Stimulated activated CD4-positive, alpha-beta T cell treated with anti-CD3 and anti-CD28 coated beads, Interleukin-4, amount 100 ng/mL, for 24 hours (primary cell): Measurements from ENCODE around the gene USP37.

ENCODE experiments used
- DNase-seq: peaks from one replicate; pipeline ENCODE4 v3.0.0-alpha.2; 2020

USP37 gene

DNA sequence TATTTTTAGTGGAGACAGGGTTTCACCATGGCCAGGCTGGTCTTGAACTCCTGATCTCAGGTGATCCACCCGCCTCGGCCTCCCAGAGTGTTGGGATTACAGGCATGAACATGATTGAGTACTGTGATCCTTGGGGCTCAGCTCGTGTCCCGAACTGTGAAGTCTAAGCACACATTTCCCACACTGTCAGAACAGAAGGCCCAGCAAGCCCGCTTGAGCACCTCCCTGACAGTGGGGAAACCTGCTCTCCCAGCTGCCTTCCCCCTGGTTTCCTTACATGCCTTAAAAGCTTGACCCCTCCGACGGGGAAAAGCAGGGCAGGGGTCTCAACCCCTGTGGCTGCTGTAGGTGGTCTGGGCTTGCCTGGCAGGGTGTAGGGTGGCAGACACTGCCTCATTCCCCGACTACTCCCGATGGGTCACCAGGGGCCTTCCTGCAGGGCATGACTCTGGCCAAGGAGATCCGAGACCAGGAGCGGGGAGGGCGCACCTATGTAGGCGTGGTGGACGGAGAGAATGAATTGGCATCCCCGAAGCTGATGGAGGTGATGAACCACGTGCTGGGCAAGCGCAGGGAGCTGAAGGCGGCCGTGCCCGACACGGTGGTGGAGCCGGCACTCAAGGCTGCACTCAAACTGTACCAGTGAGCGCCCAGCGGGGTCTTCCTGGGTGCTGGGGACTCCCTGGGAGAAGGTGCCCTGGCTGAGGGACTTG is 139.1 kb downstream of the USP37 start:
- no peak for DNase-seq

DNA sequence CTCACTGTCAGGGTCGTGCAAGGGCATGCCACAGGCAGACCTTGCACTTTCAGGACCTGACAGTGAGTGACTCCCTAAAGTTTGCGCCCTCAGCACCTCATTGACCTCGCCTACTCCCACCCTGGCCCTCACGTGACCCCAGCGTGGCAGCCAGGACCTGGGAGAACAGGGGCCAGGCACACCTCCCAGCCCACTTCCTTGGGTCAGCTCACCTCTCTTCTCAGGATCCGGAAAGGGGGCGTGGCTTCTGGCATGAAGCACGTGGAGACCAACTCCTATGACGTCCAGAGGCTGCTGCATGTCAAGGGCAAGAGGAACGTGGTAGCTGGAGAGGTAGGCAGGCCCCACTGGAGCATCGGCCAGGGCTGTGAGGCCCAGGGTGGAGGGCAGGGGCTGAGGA is 140.4 kb downstream of the USP37 start:
- DNase-seq = no peak

DNA sequence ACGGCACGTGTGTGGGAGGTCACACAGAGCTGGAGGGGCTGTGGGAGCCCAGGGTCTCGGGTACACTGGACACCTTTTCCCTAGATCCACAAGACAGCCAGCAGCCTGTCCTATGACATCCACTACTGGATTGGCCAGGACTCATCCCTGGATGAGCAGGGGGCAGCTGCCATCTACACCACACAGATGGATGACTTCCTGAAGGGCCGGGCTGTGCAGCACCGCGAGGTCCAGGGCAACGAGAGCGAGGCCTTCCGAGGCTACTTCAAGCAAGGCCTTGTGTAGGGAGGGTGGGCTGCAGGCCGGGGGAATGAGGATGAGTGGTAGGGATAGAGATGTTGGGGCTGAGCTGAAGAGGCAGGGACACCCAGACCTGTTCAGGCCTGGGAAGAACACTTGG is 142.6 kb downstream of the USP37 start:
- DNase-seq = no peak

DNA sequence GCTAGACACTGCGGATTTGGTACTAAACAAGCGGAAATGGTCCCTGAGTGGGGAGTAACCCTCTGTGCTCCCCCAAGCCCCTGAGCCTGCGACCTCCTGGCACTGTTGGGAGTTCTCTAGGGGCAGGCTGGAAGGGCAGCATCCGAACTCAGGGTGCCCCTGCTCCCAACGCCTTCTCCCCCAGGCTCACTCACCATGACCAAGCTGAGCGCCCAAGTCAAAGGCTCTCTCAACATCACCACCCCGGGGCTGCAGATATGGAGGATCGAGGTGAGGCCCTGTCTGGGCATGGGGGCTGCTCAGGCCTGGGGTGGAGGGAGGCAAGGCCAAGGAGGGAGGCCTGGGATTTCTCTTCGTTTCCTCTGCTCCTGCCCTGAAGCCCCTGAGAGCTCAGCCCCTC is 144.6 kb downstream of the USP37 start:
- DNase-seq = no peak

DNA sequence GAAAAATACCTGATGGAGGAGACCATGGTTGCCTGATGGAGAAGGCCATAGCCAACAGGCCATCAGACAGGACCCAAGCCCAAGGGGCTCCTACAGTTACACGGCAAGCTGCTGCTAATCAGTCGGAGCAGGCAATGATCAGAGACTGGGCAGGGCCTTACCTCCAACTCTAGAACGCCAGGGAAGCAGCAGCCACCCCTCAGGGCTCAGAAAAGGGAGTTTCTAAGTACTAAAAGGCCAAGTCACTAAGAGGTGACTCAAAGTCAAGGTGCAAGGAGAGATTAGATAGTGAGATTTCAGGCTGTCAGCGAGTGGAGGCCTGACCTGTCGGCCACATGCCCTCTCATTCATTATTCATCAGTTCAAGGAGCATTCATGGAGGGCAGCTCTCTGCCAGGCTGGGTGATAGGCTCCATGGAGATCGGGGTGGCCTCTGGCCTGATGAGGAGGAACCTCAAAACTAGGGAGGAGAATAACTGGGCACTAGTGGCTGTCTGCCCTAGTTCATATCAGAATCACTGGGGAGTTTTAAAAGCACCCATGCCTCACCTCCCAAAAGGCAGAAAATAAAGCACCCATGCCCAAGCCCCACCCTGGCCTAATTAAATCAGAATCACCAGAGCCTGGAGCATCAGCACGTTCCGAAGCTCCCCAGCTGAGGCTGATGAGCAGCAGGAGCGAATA is 145.6 kb downstream of the USP37 start:
- DNase-seq = no peak

DNA sequence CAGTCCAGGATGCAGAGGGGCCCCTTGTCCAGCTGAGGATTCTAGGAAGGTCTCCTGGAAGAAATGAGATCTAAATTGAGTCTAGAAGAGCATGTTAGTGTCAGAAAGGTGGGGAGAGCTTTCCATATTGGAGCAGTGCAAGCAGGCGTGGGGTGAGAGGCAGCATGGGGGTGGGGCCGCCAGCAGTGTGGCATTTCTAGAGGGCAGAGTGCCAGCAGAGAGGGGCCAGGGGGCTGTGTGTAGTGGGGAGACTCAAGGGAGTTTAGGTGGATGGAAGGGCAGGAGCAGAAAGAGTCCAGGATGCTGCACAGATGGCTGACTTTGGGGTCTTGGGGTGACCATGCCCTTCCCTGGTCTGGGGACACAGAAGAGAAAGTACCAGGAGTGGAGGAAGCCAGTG is 147.1 kb downstream of the USP37 start:
- DNase-seq = no peak

DNA sequence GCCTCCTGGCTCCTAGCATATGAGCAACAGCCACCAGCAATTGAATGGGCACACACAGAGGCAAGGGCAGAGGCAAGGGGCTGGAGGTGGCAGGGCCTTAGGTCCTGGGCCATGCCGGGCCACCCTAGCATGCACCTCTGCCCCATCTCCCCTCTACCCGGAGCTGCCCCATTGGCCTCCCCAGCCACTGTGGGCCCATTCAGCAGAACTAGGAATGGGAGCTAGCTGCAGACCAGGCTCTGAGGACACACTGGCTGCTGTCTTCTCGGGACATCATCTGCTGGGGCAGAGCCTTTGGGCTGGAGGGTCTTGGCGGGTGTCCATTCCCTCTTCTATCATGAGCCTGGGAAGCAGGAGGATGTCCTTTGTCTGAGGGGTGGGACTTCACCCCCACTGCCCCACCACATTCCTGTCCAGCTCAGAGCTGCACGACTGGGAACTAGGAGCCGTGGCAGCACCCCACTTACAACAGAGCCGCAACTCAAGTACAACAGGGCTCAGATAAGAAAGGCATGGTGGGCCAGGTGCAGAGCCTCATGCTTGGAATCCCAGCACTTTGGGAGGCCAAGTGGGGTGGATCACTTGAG is 148.4 kb downstream of the USP37 start:
- DNase-seq = no peak

DNA sequence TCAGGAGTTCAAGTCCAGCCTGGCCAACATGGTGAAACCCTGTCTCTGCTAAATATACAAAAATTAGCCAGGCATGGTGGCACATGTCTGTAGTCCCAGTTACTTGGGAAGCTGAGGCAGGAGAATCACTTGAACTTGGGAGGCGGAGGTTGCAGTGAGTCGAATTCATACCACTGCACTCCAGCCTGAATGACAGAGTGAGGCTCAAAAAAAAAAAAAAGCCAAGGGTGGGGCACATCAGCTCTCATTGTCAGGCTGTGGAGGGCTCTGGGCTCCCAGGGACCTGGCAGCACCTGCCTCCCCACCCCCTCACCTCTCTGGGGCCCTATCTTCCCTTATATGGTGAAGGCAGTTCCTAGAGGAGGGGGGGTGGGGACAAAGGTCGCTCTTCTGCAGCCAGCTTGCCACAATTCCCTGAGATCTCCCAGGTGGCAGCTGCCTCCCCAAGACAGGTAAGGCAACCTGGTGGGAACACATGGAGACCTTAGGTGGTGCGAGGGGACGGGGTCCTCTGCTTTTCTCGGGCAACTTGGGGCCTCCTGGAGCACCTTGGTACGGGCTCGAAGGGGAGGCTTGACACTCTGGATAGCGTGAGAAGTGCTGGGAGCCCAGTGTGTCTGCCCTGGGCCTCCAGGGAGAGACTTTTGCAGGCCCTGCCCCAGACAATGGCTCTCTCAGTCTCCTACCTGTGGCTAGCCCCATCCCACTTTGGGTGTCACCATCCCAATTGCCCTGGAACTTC is 149.3 kb downstream of the USP37 start, which contains the start of gene VIL1:
Gene VIL1, plus strand, starts transcription at position 407 of the 742 bp plus-strand sequence. CDS start 4,656 bp downstream, outside the sequence.
- no peak for DNase-seq

DNA sequence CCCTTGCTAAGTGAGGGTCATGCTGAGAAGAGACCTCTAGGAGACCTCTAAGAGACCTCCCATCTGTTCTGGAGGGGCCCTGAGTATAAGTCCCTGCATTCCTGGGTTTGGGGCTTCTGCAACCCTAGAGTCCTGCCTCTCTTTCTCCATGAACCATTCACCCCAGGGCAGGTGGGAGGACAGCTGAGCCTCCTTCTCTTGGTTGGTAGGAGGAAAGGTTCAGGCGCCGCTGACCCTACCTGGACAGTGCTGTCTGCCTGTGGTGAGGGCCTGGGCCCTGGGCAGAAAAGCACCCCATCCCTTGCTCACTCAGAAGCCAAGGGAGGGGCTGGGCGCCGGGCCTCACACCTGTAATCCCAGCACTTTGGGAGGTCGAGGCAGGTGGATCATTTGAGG is 149.8 kb downstream of the USP37 start:
- no peak for DNase-seq

DNA sequence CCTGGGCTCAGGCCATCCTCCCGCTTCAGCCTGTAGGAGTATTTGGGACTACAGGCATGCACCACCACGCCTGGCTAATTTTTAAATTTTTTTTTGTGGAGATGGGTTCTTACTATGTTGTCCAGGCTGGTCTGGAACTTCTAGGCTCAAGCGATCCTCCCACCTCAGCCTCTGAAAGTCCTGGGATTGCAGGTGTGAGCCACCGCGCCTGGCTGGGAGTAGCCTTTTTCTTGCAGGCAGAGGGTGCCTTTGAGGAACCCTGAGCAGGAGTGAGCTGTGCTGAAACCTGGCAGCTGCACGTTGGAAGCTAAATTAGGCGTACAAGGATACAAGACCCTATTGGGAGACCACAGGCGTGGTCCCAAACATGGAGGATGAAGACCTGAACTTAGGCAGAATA is 160.4 kb downstream of the USP37 start:
- no peak for DNase-seq

DNA sequence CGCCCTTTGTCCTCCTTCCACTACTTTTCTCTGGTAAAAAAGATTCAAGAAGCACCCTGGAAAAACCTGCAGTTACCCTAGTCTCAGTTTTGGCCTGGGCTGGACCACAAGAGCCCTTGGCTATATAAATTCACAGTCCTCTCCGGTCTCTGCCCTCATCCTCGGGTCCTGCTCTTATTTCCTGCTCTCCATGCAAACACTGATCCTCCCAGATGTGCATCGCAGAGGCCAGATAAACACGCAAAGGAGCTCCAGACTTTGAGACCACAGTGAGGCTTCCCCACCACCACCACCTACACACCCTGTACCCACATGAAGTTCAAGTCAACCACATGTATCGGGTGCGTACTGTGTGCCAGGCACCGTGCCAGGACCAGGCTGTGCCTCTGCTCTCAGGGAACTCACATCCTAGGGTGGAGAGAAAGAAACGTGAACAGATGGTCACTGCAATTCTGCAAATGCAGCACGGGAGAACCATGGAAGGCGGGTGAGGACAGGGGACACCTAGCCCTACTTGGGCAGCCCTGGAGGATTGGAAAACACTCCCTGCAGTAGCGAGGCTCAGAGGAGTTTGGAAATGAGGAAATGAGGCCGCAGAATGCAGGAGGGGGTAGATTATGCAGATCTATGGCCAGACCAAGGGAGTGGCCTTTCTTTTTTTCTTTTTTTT is 161.1 kb downstream of the USP37 start:
- peak; percentile 67 for DNase-seq

DNA sequence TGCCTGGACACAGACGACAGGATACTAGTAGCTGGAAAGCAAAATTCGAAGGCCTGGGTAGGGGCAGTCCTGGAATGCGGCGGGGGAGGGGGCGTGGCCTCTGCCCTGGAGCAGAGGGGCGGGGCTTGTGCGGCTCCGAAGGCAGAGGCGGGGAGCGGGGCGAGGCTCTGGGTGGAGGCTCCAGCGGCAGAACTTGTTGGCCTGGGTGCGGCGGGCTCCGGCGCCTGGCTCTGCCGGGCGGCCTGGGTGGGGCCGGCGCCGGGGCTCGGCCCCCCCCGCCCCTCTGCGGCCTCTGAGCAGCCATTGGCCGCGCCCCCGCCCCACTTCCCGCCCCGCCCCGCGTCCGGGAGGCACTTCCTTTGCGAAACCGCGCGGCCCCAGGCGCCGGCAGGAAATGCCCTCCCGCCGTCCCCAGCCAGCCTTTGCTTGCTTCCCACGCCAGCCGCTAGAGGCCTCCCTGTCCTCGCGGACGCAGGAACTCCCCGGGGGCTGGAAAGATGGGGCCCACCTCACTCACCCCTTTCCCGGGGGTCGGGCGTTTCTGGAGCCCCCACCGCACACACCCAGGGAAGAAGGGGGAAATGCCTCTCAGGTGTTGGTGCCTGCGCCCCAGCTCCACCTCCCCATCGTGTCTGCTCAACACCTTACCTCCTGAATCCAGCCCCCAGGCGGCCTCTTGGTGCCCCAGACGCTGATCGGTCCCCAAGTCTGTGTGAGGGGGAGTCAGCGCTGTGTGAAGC is 161.8 kb downstream of the USP37 start:
- DNase-seq = peak; percentile 91

DNA sequence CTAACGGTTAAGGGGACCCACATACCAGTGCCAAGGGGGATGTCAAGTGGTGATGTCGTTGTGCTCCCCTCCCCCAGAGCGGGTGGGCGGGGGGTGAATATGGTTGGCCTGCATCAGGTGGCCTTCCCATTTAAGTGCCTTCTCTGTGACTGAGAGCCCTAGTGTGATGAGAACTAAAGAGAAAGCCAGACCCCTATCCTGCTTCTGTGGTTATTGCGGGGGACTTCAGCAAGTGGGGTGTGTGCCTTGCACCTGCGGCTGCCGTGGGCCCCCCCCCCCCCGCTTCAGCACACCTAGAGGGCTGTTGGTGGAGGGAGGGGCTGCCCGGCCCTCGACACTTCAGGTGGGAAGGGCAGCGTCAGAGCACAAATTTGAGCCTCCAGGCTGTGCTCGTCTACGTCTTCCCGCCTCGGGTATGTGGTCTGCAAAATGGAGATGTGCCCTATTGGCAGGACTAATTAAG is 162.4 kb downstream of the USP37 start:
- DNase-seq = no peak

DNA sequence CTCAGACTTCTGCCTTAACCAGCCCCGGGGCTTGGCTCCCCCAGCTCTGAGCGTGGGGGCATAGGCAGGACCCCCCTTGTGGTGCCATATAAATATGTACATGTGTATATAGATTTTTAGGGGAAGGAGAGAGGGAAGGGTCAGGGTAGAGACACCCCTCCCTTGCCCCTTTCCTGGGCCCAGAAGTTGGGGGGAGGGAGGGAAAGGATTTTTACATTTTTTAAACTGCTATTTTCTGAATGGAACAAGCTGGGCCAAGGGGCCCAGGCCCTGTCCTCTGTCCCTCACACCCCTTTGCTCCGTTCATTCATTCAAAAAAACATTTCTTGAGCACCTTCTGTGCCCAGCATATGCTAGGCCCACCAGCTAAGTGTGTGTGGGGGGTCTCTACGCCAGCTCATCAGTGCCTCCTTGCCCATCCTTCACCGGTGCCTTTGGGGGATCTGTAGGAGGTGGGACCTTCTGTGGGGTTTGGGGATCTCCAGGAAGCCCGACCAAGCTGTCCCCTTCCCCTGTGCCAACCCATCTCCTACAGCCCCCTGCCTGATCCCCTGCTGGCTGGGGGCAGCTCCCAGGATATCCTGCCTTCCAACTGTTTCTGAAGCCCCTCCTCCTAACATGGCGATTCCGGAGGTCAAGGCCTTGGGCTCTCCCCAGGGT is 162.9 kb downstream of the USP37 start:
- no peak for DNase-seq

DNA sequence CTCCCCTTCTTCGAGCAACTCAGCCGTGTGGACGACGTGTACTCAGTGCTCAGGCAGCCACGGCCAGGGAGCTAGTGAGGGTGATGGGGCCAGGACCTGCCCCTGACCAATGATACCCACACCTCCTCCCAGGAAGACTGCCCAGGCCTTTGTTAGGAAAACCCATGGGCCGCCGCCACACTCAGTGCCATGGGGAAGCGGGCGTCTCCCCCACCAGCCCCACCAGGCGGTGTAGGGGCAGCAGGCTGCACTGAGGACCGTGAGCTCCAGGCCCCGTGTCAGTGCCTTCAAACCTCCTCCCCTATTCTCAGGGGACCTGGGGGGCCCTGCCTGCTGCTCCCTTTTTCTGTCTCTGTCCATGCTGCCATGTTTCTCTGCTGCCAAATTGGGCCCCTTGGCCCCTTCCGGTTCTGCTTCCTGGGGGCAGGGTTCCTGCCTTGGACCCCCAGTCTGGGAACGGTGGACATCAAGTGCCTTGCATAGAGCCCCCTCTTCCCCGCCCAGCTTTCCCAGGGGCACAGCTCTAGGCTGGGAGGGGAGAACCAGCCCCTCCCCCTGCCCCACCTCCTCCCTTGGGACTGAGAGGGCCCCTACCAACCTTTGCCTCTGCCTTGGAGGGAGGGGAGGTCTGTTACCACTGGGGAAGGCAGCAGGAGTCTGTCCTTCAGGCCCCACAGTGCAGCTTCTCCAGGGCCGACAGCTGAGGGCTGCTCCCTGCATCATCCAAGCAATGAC is 163.6 kb downstream of the USP37 start:
- no peak for DNase-seq

DNA sequence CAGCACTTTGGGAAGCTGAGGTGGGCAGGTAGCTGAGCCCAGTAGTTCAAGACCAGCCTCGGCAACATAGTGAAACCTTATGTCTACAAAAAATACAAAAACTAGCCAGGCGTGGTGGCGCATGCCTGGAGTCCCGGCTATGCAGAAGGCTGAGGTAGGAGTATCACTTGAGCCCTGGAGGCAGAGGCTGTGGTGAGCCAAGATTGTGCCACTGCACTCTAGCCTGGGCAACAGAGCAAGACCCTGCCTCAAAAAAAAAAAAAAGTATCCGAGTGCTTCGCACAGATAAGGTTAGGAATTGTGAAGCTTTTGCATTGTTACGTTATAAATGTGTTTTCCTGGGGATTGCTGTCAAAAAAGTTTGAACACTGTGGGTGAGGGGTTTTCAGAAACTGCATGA is 164.3 kb downstream of the USP37 start:
- DNase-seq = no peak

DNA sequence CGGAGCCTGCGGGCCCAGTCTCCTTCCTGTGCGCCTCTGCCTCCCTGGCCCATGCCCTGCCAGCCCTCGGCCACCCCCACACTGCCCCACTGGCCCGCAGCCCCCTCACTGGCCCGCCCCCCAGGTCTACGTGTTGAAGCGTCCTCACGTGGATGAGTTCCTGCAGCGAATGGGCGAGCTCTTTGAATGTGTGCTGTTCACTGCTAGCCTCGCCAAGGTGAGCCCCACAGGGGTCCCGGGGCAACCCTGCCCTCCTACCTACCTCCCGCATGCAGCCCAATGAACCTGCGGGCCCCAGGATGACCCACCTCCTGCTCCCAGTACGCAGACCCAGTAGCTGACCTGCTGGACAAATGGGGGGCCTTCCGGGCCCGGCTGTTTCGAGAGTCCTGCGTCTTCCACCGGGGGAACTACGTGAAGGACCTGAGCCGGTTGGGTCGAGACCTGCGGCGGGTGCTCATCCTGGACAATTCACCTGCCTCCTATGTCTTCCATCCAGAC is 165.2 kb downstream of the USP37 start:
- no peak for DNase-seq

DNA sequence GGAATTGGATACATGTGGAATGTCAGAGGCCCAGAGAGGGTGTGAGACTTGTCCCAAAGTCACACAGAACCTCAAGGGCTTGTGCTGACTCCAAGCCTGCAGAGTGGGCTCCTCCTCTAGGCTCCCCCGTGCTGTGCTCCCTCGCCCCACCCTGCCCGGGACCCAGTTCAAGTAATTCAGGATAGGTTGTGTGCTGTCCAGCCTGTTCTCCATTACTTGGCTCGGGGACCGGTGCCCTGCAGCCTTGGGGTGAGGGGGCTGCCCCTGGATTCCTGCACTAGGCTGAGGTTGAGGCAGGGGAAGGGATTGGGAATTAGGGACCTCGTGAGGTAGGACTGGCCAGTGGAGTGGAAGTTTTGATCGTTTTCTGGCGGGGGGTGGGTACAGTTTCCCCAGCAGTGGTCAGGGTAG is 165.7 kb downstream of the USP37 start:
- no peak for DNase-seq

DNA sequence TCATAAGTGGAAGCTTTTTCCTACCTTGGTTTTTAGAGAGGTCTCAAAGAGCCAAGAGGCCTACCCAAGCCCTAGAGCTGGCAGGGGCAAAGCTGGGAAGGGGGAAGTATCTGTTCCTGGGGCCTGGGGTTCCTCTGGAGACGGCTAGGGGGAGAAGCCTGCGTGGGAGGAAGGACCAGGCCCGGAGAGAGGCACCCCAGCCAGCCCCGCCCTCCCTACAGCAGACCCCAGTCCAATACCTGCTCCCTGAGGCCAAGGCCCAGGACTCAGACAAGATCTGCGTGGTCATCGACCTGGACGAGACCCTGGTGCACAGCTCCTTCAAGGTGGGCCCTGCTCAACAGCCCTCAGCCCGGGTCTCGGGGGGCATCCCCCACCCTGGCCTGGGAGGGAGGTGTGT is 166.3 kb downstream of the USP37 start:
- DNase-seq = no peak
